IMR-90 (cell line): ENCODE results near the gene HIVEP3. TPM values are rescaled to one million over a fixed set of nuclear protein-coding genes. Genes with fewer than 3 reads are reported as not detected.

Experiments used
- ATAC-seq: fragments of 200-7000 bp; cut with Tn5 transposase; 2 replicates; pipeline ENCODE4 v1.9.1; 2020; ENCODE audit warnings: low read depth, mild to moderate bottlenecking, moderate library complexity
- BruUV-seq: library from RNA; stranded (reverse); fragments of 400-500 nt; replicated peaks from 2 replicates; lab custom pipeline; 2021; lab: Mats Ljungman, UMichigan
- CTCF ChIA-PET: fragments of 300-600 bp; formaldehyde crosslinking; extraction: SDS; loops from one replicate; lab custom pipeline; 2021; ENCODE audit warnings: antibody characterized with exemption; lab: Yijun Ruan, JAX
- POLR2A ChIA-PET: fragments of 300-600 bp; sonication (Branson Sonifier 250); formaldehyde crosslinking; loops from one replicate; lab custom pipeline; 2022; ENCODE audit warnings: antibody characterized with exemption; ENCODE audit not compliant: unreplicated experiment; lab: Charles Lee
- DNase-seq: peaks from one replicate; pipeline ENCODE4 v3.0.0; 2013
- H2AFZ ChIP-seq: replicated peaks from 2 replicates; pipeline ENCODE3; 2013; ENCODE audit warnings: low read length, mild to moderate bottlenecking; ENCODE audit not compliant: poor library complexity
- H2AK5ac ChIP-seq: 2 replicates; pipeline ENCODE4 v1.6.1; 2013; ENCODE audit warnings: low read depth, low read length, inconsistent platforms
- H2AK9ac ChIP-seq: replicated peaks from 2 replicates; pipeline ENCODE3; 2013; ENCODE audit warnings: mild to moderate bottlenecking, low read depth, low read length, moderate library complexity; ENCODE audit not compliant: poor library complexity
- H2BK120ac ChIP-seq: 2 replicates; pipeline ENCODE4 v1.6.1; 2013; ENCODE audit warnings: low read depth, low read length, inconsistent platforms
- H2BK15ac ChIP-seq: 3 replicates; pipeline ENCODE4 v1.6.1; 2013; ENCODE audit warnings: low read depth, low read length, inconsistent platforms
- H2BK20ac ChIP-seq: 2 replicates; pipeline ENCODE4 v1.6.1; 2013; ENCODE audit warnings: low read depth, mild to moderate bottlenecking, inconsistent platforms, low read length, moderate library complexity
- H2BK5ac ChIP-seq: 2 replicates; pipeline ENCODE4 v1.6.1; 2013; ENCODE audit warnings: mild to moderate bottlenecking, low read depth, low read length, inconsistent platforms; ENCODE audit not compliant: poor library complexity, severe bottlenecking
- H3K14ac ChIP-seq: replicated peaks from 2 replicates; pipeline ENCODE4 v1.6.1; 2013; ENCODE audit warnings: low read depth, low read length, inconsistent platforms
- H3K18ac ChIP-seq: 2 replicates; pipeline ENCODE4 v1.6.1; 2013; ENCODE audit warnings: low read depth, low read length, control low read depth
- H3K23ac ChIP-seq: 2 replicates; pipeline ENCODE4 v1.6.1; 2013; ENCODE audit warnings: low read depth, low read length, inconsistent platforms
- H3K27ac ChIP-seq: 2 replicates; pipeline ENCODE4 v1.5.1; 2013; ENCODE audit warnings: mild to moderate bottlenecking, control low read depth, low read length; ENCODE audit not compliant: insufficient read depth
- H3K27me3 ChIP-seq: 2 replicates; pipeline ENCODE4 v1.6.1; 2013; ENCODE audit warnings: low read length; ENCODE audit not compliant: control insufficient read depth, insufficient read depth
- H3K36me3 ChIP-seq: 2 replicates; pipeline ENCODE4 v1.6.1; 2013; ENCODE audit warnings: low read length, mixed read lengths; ENCODE audit not compliant: control insufficient read depth, insufficient read depth
- H3K4ac ChIP-seq: 2 replicates; pipeline ENCODE4 v1.6.1; 2013; ENCODE audit warnings: low read depth, low read length, inconsistent platforms
- H3K4me1 ChIP-seq: 2 replicates; pipeline ENCODE4 v1.6.1; 2013; ENCODE audit warnings: low read length, mixed read lengths; ENCODE audit not compliant: control insufficient read depth, insufficient read depth
- H3K4me2 ChIP-seq: 2 replicates; pipeline ENCODE4 v1.6.1; 2013; ENCODE audit warnings: low read depth, mild to moderate bottlenecking, control low read depth, low read length, moderate library complexity
- H3K4me3 ChIP-seq: 2 replicates; pipeline ENCODE4 v1.5.1; 2013; ENCODE audit warnings: low read depth, mild to moderate bottlenecking, control low read depth, low read length, moderate library complexity; ENCODE audit not compliant: insufficient read depth
- H3K56ac ChIP-seq: 2 replicates; pipeline ENCODE4 v1.6.1; 2013; ENCODE audit warnings: low read length, inconsistent platforms; ENCODE audit not compliant: insufficient read depth; ENCODE audit errors: extremely low read depth
- H3K79me1 ChIP-seq, 2 experiments: 2 replicates each; pipeline ENCODE4 v1.6.1; 2013; ENCODE audit warnings: low read length in 2 of 2, inconsistent platforms in 1 of 2, low read depth in 1 of 2
- H3K9ac ChIP-seq: 2 replicates; pipeline ENCODE4 v1.6.1; 2013; ENCODE audit warnings: low read depth, low read length, control low read depth
- H3K9me1 ChIP-seq: 2 replicates; pipeline ENCODE4 v1.6.1; 2013; ENCODE audit warnings: low read length, inconsistent platforms; ENCODE audit not compliant: insufficient read depth
- H3K9me3 ChIP-seq: 2 replicates; pipeline ENCODE4 v1.6.1; 2013; ENCODE audit warnings: low read length; ENCODE audit not compliant: control insufficient read depth, insufficient read depth
- H4K20me1 ChIP-seq: 2 replicates; pipeline ENCODE4 v1.6.1; 2013; ENCODE audit warnings: low read length, inconsistent platforms; ENCODE audit not compliant: insufficient read depth
- H4K5ac ChIP-seq: 2 replicates; pipeline ENCODE4 v1.6.1; 2013; ENCODE audit warnings: mild to moderate bottlenecking, low read depth, low read length, control low read depth
- H4K8ac ChIP-seq, 2 experiments: 2 replicates each; pipeline ENCODE4 v1.6.1; 2013; ENCODE audit warnings: low read depth in 2 of 2, low read length in 2 of 2, control low read depth in 1 of 2, inconsistent platforms in 1 of 2
- H4K91ac ChIP-seq: 2 replicates; pipeline ENCODE4 v1.6.1; 2013; ENCODE audit warnings: low read depth, low read length, inconsistent platforms; ENCODE audit not compliant: insufficient read depth
- CHD1 ChIP-seq: IDR thresholded peaks from 2 replicates; pipeline ENCODE4 v1.6.1; 2012; ENCODE audit warnings: low read depth, low read length, improper control_type of control experiment
- ELK1 ChIP-seq: fragments of 150-350 bp; IDR thresholded peaks from 2 replicates; pipeline ENCODE4 v1.6.1; 2016; ENCODE audit warnings: low read depth, mild to moderate bottlenecking, low read length, moderate library complexity, borderline replicate concordance
- FOS ChIP-seq: fragments of 150-350 bp; IDR thresholded peaks from 2 replicates; pipeline ENCODE4 v1.6.1; 2016; ENCODE audit warnings: low read depth, low read length
- MXI1 ChIP-seq: IDR thresholded peaks from 2 replicates; pipeline ENCODE4 v1.6.1; 2012; ENCODE audit warnings: low read depth, mild to moderate bottlenecking, low read length, moderate library complexity, borderline replicate concordance
- NFE2L2 ChIP-seq: fragments of 150-350 bp; IDR thresholded peaks from 2 replicates; pipeline ENCODE4 v1.6.1; 2016; ENCODE audit warnings: low read depth, mild to moderate bottlenecking, low read length
- POLR2A ChIP-seq: IDR thresholded peaks from 2 replicates; pipeline ENCODE4 v1.6.1; 2012; ENCODE audit warnings: mild to moderate bottlenecking, low read depth, low read length
- RCOR1 ChIP-seq: IDR thresholded peaks from 2 replicates; pipeline ENCODE4 v1.6.1; 2012; ENCODE audit warnings: mild to moderate bottlenecking, low read length, improper control_type of control experiment; ENCODE audit not compliant: insufficient replicate concordance
- WGBS, 2 experiments: methylation state at CpG; one replicate each; pipeline versions ENCODE4 v1.1.5 to v1.1.7; 2013; ENCODE audit warnings: missing lambda C conversion rate in 2 of 2; ENCODE audit not compliant: insufficient read length in 1 of 2; ENCODE audit errors: extremely low coverage in 2 of 2; 5-methylcytosine and 5-hydroxymethylcytosine counted together
- dilution Hi-C: fragments of 300-500 bp; cut with HindIII; formaldehyde crosslinking; loops from one replicate; pipeline ENCODE4 v1.14.3; 2018; ENCODE audit warnings: low sequenced_read_pairs; ENCODE audit not compliant: unreplicated experiment
- in situ Hi-C: fragments of 300-500 bp; cut with MboI; formaldehyde crosslinking; loops from 3 replicates; pipeline ENCODE4 v1.14.3; 2019; ENCODE audit warnings: low sequenced_read_pairs, inconsistent platforms, mixed read lengths
- intact Hi-C: fragments of 100-400 bp; cut with micrococcal nuclease; formaldehyde crosslinking; loops from 2 replicates; pipeline ENCODE4 v1.10.0; 2022
- polyA plus RNA-seq, 3 experiments: library from polyadenylated mRNA; depleted of rRNA; stranded (reverse); fragments of >200 nt; gene quantifications; 2 replicates each; pipeline ENCODE4 v1.2.3, GENCODE V29; 2012; ENCODE audit warnings: low replicate concordance in 1 of 3
- total RNA-seq: library from RNA; depleted of rRNA; stranded (reverse); fragments of >200 nt; gene quantifications from 2 replicates; pipeline ENCODE4 v1.2.3, GENCODE V29; 2012

HIVEP3 gene
- total and polyA plus RNA-seq, 2 of the 4 experiments (the other 2 are of a cell fraction) = 1.4 to 4.0 TPM

- Histone ChIP-seq H2AK5ac (no peak overlapping the region), H4K5ac (no peak overlapping the region), H3K9ac (no peak overlapping the region), H3K23ac (no peak overlapping the region), H2BK5ac (no peak overlapping the region), H3K27ac (no peak overlapping the region), H2AFZ (no peak overlapping the region), H4K91ac (no peak overlapping the region), H3K4me3 (no peak overlapping the region), H3K4ac (no peak overlapping the region), H3K4me1 (peaks cover 3% of the 10 kb centered on the region), H3K79me1 (no peaks in the 10 kb centered on the region), H3K4me2 (no peak overlapping the region), H2AK9ac (no peak overlapping the region), H3K36me3 (no peaks in the 10 kb centered on the region), H3K14ac (no peak overlapping the region), H4K8ac (no peak overlapping the region), H3K56ac (no peak overlapping the region), H2BK15ac (no peak overlapping the region), H3K9me3 (no peaks in the 10 kb centered on the region), H4K20me1 (no peaks in the 10 kb centered on the region), H2BK120ac (no peak overlapping the region), H3K27me3 (0 out of 2 replicates have a peak, but pooled peaks cover 2% of the 10 kb centered on the region), H3K9me1 (peaks cover 6% of the 10 kb centered on the region), H3K18ac (no peak overlapping the region), H2BK20ac (no peak overlapping the region)
- DNase-seq (no peak), ATAC-seq (no peak)
- dilution Hi-C loops (no loop called here), in situ Hi-C loops (no loop called here), intact Hi-C loops (no loop called here)
- CTCF ChIA-PET = no interaction called here
- no TSS peak for BruUV-seq
- 70% methylated on average over 2 of the region's 10 CpGs; no CpG with 5 or more reads in 1 of the 2 experiments for WGBS, 2 experiments
- POLR2A ChIA-PET = no interaction called here
- TF ChIP-seq CHD1 (no peak), ELK1 (no peak), RCOR1 (no peak), POLR2A (no peak), FOS (no peak), MXI1 (no peak), NFE2L2 (no peak)
Observed at GRCh38 chr1:41777695-41778094, 141.0 kb downstream of the HIVEP3 start.
